ENCODE results near the gene THOC5. TPM values are rescaled to one million over a fixed set of nuclear protein-coding genes. Genes with fewer than 3 reads are reported as not detected.
"Not testable (repeated sequence)": the region's sequence is repeated elsewhere in the genome, so short reads cannot be mapped to it uniquely, and the experiment has no call there.

Gene THOC5
- total RNA-seq, 1 donor from 2014 or later, result 39.8 TPM

GRCh38 chr22:29510542-29510941 lies 43.0 kb downstream of the THOC5 start:
- DNase-seq (ENCODE audit: low spot score), result no peak

- DNase-seq (ENCODE audit: low spot score), result no peak
Measured at GRCh38 chr22:29509815-29510214, 43.7 kb downstream of the THOC5 start.

DNA sequence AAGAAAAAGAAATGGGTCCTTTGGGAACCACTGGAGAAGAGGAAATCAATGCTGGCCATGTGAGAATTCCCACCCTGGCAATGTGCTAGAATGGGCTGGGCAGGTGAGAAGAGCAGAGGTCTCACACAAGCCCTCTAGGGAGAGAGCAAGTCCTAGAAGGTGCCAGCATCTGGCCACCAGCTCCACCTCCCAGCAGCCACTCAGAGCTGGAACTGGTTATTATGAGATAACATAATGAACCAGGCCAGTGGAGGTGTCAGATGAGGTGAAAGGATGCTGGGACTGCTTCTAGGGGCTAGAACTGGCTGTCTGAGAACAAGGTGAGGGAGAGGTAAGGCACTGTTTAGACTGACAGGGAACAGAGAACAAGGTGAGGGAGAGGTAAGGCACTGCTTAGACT lies 44.3 kb downstream of the THOC5 start:
- no peak for DNase-seq (ENCODE audit: low spot score)

DNA sequence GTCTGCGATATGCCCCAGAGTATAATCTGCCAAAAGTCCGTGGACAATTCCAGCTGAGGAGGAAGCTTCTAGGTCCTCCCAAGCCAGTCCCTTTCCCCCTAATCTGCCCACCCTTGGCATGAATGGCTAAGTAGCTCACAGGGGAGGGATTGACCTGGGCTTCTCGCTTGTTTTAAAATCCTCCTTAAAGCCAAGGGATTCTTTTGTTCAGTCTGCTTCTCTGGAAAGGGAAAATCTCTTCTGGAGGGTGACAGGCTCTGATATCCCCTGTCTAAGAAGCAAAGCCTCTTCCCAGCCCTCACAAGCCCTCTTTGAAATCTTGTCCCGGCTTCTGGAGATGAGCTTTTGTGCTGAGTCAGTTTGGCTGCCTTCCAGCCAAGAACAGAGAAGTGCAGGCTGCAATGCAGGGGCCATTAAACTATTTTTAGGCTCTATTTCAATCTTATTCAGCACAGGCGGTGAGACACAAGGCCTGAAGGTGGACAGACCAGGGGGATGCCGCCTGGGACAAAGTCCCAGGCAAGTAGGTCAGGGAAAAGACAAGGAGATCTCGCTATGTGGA lies 49.7 kb downstream of the THOC5 start:
- DNase-seq (ENCODE audit: low spot score), result peak; percentile 58

- no peak for DNase-seq (ENCODE audit: low spot score)
Measured at GRCh38 chr22:29499852-29500251, 53.7 kb downstream of the THOC5 start.

- DNase-seq (ENCODE audit: low spot score), result no peak
Measured at GRCh38 chr22:29493636-29494035, 59.9 kb downstream of the THOC5 start.

- no peak for DNase-seq (ENCODE audit: low spot score)
Measured at GRCh38 chr22:29491012-29491411, 62.5 kb downstream of the THOC5 start.

- not testable (repeated sequence) for DNase-seq (ENCODE audit: low spot score)
Measured at GRCh38 chr22:29489127-29489780, 64.3 kb downstream of the THOC5 start.

GRCh38 chr22:29487426-29487986 lies 66.1 kb downstream of the THOC5 start:
- DNase-seq (ENCODE audit: low spot score), result no peak

DNA sequence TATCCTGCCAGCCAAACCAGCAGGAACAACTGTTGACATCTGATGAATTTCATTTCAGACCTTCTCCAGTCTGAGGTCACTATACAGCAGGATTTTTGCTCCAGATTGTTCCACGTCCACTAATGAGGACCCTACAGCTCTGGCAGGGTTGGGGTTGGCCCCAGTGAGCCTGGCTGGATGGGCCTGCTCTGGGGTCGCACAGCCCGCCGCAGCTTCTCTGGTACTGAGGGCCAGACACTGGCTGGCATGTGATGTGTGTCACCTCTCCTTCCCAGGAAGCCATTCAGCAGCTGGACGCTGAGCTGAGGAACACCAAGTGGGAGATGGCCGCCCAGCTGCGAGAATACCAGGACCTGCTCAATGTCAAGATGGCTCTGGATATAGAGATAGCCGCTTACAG lies 68.1 kb downstream of the THOC5 start:
- no peak for DNase-seq (ENCODE audit: low spot score)

DNA sequence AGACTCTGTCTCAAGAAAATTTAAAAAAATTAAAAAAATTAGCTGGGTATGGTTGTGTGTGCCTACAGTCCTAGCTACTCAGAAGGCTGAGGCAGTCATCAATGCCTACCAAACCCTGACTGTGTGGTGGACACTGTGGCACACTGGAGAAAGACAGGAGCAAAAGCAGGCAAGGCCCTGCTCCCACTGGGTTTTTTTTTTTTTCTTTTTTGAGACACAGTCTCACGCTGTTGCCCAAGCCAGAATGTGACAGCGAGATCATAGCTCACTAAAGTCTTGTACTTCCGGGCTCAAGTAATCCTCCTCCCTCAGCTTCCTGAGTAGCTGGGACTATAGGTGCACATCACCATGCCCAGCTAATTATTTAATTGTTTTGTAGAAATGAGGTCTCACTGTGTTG lies 68.9 kb downstream of the THOC5 start:
- no peak for DNase-seq (ENCODE audit: low spot score)

GRCh38 chr22:29483254-29483653 lies 70.3 kb downstream of the THOC5 start:
- DNase-seq (ENCODE audit: low spot score), result no peak

- no peak for DNase-seq (ENCODE audit: low spot score)
Measured at GRCh38 chr22:29482726-29483125, 70.8 kb downstream of the THOC5 start.

DNA sequence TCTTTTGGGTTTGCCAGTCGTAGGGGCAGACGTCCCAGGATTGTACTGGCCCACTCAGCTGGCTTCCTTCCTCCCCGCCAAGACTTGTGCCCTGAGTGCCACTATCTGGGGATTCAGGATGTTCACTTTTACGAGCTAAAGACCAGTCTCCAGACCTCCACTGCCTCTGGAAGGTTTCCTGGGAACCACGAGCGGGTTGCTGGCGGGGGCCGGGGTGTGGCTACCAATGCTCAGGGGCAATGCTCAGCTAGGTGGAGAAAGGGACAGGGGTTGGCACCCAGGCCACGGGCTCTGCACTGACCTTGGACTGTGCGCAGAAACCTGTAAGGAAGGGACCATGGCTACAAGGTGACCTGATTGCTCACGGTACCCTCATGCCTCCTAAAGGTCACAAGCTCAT lies 71.3 kb downstream of the THOC5 start:
- no peak for DNase-seq (ENCODE audit: low spot score)

DNA sequence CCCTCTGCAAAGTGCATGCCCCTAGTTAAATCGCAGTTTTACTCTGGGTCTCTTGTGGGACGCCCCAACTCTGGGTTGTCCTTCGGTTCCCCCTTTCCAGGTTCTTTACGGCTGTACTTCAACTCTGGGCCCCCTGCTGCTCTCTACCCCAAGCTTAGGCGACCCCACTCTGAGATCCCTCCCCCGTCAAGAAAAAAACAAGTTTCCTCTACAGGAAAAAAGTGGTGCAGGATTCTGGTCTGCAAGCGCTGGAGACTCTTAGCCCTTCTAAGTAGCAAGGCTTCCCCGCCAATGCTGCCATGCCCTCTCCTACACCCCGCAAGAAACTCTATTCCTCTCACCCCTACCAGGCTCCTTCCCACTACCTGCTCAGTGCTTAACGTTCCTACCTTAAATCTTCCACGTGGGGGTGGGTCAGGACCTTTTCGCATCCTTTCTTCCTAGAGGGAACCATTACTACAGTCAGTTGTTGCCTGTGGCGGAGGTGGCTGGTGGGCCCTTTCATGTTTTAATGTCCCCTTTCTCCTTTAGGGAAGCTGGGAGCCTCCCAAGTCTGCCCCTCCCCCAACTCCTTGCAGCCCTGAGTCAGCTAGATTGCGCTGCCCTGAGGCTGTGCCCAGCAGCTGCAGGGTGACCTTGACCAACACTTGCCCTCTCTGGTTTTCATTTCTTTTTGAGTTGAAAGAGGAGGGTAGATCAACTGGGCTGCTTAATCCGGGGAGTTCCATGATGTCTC lies 72.1 kb downstream of the THOC5 start:
- no peak for DNase-seq (ENCODE audit: low spot score)

GRCh38 chr22:29480512-29481264 lies 72.9 kb downstream of the THOC5 start:
- DNase-seq (ENCODE audit: low spot score), result peak; percentile 12

GRCh38 chr22:29480262-29480511 lies 73.4 kb downstream of the THOC5 start:
- no peak for DNase-seq (ENCODE audit: low spot score)

GRCh38 chr22:29479417-29480261 lies 73.9 kb downstream of the THOC5 start, which contains the start of gene NEFH:
Gene NEFH (plus strand): TSS chr22:29480218. CDS start chr22:29480263, 45 bp downstream.
- DNase-seq (ENCODE audit: low spot score), result no peak

GRCh38 chr22:29478326-29479276 lies 75.0 kb downstream of the THOC5 start:
- DNase-seq (ENCODE audit: low spot score), result no peak

GRCh38 chr22:29477723-29478318 lies 75.7 kb downstream of the THOC5 start:
- no peak for DNase-seq (ENCODE audit: low spot score)
